GM12878 (cell line): ENCODE measurements around the gene TET1. TPM values are rescaled to one million over a fixed set of nuclear protein-coding genes. Genes with fewer than 3 reads are reported as not detected.
A peak's percentile ranks its signal among the peaks of the same experiment; 100 is the strongest.

Source experiments
- CBFB ChIP-seq: IDR thresholded peaks from 2 replicates; pipeline ENCODE4 v1.6.1; 2016; ENCODE audit warnings: antibody characterized with exemption, low read depth
- ESRRA ChIP-seq: IDR thresholded peaks from 2 replicates; pipeline ENCODE4 v1.6.1; 2012; ENCODE audit warnings: mild to moderate bottlenecking, low read length, improper control_type of control experiment
- EZH2 ChIP-seq: IDR thresholded peaks from 2 replicates; pipeline ENCODE4 v1.6.1; 2012; ENCODE audit warnings: low read depth, mild to moderate bottlenecking, control low read depth, inconsistent platforms, low read length, borderline replicate concordance; ENCODE audit not compliant: control insufficient read depth
- IRF4 ChIP-seq: IDR thresholded peaks from 2 replicates; pipeline ENCODE4 v1.6.1; 2011; ENCODE audit warnings: low read depth, low read length
- NR2F1 ChIP-seq: fragments of 450-650 bp; conservative IDR thresholded peaks from 2 replicates; pipeline ENCODE4 v1.6.1; 2017; ENCODE audit warnings: mild to moderate bottlenecking
- TCF12 ChIP-seq: IDR thresholded peaks from 2 replicates; pipeline ENCODE4 v1.6.1; 2011; ENCODE audit warnings: low read depth, mild to moderate bottlenecking, low read length
- TCF7 ChIP-seq: IDR thresholded peaks from 2 replicates; pipeline ENCODE4 v1.6.1; 2014; ENCODE audit warnings: antibody characterized with exemption, borderline replicate concordance
- USF2 ChIP-seq: IDR thresholded peaks from 2 replicates; pipeline ENCODE4 v1.6.1; 2011; ENCODE audit warnings: low read depth, low read length, improper control_type of control experiment, borderline replicate concordance
- YY1 ChIP-seq: IDR thresholded peaks from 2 replicates; pipeline ENCODE4 v1.6.1; 2011; ENCODE audit warnings: low read depth, mild to moderate bottlenecking, low read length
- ZNF592 ChIP-seq: fragments of 450-650 bp; IDR thresholded peaks from 2 replicates; pipeline ENCODE4 v1.6.1; 2017; ENCODE audit warnings: mild to moderate bottlenecking, moderate library complexity
- polyA plus RNA-seq, 11 experiments: library from polyadenylated mRNA; depleted of rRNA in 4 of 11; unstranded in 6 of 11; stranded (reverse) in 5 of 11; fragments of >200 nt; fragmentation: Nextera tagmentation in 4 of 11; fragmentation: Illumina TruSeq in 1 of 11; extraction: Ambion mirVana in 4 of 11; extraction: Trizol in 1 of 11; gene quantifications; 1 replicate in 1 of 11; 2 replicates in 10 of 11; pipeline versions ENCODE4 v1.2.1 to v1.2.3, GENCODE V29; 2011 to 2016; ENCODE audit warnings: inconsistent platforms in 2 of 11, missing spikeins in 2 of 11, low read depth in 1 of 11
- total RNA-seq, 4 experiments: library from RNA; depleted of rRNA in 3 of 4; stranded (reverse); fragments of >200 nt in 3 of 4; fragmentation: Illumina TruSeq in 1 of 4; extraction: Trizol in 1 of 4; gene quantifications; 2 replicates each; pipeline versions ENCODE4 v1.2.1 to v1.2.3, GENCODE V29; 2013 to 2021
- TF ChIP-seq, protein P1 (sequence below): IDR thresholded peaks from 2 replicates; pipeline ENCODE4 v1.6.1; 2012; ENCODE audit warnings: mild to moderate bottlenecking, low read depth, low read length
- TF ChIP-seq, protein P2 (sequence below): fragments of 450-650 bp; IDR thresholded peaks from 2 replicates; pipeline ENCODE4 v1.6.1; 2017; ENCODE audit warnings: antibody characterized with exemption, mild to moderate bottlenecking, moderate library complexity
- TF ChIP-seq, protein P3 (sequence below): fragments of 450-650 bp; formaldehyde crosslinking; IDR thresholded peaks from 2 replicates; pipeline ENCODE4 v1.4.0; 2020; ENCODE audit warnings: mild to moderate bottlenecking, moderate library complexity

The TET1 gene
- total and polyA plus RNA-seq, 10 of the 15 experiments (the other 5 are each of a cell fraction or from before 2014, with no cell fraction given), result 0.22 to 1.4 (median 0.60) TPM

DNA sequence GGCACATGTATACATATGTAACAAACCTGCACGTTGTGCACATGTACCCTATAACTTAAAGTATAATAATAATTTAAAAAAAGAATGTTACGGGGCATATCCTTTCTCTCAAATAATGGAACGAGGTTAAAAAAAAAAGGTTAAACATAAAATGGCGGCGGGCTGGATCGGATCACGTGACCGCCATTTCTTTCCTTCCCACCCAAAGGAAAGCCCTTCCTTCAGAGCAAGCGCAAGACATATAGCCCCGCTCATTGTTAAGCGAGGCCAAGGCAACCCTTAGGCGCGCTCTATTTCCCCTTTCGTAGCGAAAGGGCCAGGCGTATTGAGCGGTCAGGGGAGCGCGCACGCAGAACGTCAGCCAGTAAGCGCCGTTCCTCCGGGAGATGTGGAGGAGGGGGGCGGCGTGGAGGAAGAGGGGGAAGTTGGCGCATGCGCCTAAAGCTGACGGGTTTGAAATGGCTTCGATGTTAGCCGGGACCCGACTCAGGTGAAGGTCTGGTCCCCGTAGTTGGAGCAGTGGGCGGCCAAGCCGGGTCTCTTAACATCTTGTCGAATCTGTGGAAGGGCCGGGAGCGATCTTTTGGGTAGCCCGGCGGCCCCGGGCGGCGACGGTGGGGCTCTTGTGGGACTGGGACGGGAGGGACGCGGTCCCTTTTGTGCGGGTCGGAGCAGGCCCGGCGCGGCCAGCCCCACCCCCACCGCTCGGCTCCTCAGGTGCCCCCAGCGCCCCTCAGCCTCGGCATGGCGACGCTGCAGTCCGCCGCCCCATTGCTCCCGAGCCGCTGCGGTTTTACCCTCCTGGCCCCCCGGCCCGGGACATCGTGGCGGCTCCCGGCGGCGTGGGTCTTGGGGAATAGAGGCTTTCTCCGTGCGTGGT, 160.9 kb downstream of the TET1 start, which contains the start of gene CCAR1 (continued):
- TF ChIP-seq, protein P1, sequence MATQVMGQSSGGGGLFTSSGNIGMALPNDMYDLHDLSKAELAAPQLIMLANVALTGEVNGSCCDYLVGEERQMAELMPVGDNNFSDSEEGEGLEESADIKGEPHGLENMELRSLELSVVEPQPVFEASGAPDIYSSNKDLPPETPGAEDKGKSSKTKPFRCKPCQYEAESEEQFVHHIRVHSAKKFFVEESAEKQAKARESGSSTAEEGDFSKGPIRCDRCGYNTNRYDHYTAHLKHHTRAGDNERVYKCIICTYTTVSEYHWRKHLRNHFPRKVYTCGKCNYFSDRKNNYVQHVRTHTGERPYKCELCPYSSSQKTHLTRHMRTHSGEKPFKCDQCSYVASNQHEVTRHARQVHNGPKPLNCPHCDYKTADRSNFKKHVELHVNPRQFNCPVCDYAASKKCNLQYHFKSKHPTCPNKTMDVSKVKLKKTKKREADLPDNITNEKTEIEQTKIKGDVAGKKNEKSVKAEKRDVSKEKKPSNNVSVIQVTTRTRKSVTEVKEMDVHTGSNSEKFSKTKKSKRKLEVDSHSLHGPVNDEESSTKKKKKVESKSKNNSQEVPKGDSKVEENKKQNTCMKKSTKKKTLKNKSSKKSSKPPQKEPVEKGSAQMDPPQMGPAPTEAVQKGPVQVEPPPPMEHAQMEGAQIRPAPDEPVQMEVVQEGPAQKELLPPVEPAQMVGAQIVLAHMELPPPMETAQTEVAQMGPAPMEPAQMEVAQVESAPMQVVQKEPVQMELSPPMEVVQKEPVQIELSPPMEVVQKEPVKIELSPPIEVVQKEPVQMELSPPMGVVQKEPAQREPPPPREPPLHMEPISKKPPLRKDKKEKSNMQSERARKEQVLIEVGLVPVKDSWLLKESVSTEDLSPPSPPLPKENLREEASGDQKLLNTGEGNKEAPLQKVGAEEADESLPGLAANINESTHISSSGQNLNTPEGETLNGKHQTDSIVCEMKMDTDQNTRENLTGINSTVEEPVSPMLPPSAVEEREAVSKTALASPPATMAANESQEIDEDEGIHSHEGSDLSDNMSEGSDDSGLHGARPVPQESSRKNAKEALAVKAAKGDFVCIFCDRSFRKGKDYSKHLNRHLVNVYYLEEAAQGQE, result no peak
- TF ChIP-seq, protein P2, sequence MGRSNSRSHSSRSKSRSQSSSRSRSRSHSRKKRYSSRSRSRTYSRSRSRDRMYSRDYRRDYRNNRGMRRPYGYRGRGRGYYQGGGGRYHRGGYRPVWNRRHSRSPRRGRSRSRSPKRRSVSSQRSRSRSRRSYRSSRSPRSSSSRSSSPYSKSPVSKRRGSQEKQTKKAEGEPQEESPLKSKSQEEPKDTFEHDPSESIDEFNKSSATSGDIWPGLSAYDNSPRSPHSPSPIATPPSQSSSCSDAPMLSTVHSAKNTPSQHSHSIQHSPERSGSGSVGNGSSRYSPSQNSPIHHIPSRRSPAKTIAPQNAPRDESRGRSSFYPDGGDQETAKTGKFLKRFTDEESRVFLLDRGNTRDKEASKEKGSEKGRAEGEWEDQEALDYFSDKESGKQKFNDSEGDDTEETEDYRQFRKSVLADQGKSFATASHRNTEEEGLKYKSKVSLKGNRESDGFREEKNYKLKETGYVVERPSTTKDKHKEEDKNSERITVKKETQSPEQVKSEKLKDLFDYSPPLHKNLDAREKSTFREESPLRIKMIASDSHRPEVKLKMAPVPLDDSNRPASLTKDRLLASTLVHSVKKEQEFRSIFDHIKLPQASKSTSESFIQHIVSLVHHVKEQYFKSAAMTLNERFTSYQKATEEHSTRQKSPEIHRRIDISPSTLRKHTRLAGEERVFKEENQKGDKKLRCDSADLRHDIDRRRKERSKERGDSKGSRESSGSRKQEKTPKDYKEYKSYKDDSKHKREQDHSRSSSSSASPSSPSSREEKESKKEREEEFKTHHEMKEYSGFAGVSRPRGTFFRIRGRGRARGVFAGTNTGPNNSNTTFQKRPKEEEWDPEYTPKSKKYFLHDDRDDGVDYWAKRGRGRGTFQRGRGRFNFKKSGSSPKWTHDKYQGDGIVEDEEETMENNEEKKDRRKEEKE, result no peak
- TF ChIP-seq NR2F1 (peak; percentile 57), ESRRA (no peak), ZNF592 (no peak), TCF7 (no peak), EZH2 (no peak), YY1 (peak; percentile 95), TCF12 (no peak), USF2 (peak; percentile 83), CBFB (0 out of 2 replicates have a peak, but pooled peaks have one; percentile 17), IRF4 (no peak)
- TF ChIP-seq, protein P3, sequence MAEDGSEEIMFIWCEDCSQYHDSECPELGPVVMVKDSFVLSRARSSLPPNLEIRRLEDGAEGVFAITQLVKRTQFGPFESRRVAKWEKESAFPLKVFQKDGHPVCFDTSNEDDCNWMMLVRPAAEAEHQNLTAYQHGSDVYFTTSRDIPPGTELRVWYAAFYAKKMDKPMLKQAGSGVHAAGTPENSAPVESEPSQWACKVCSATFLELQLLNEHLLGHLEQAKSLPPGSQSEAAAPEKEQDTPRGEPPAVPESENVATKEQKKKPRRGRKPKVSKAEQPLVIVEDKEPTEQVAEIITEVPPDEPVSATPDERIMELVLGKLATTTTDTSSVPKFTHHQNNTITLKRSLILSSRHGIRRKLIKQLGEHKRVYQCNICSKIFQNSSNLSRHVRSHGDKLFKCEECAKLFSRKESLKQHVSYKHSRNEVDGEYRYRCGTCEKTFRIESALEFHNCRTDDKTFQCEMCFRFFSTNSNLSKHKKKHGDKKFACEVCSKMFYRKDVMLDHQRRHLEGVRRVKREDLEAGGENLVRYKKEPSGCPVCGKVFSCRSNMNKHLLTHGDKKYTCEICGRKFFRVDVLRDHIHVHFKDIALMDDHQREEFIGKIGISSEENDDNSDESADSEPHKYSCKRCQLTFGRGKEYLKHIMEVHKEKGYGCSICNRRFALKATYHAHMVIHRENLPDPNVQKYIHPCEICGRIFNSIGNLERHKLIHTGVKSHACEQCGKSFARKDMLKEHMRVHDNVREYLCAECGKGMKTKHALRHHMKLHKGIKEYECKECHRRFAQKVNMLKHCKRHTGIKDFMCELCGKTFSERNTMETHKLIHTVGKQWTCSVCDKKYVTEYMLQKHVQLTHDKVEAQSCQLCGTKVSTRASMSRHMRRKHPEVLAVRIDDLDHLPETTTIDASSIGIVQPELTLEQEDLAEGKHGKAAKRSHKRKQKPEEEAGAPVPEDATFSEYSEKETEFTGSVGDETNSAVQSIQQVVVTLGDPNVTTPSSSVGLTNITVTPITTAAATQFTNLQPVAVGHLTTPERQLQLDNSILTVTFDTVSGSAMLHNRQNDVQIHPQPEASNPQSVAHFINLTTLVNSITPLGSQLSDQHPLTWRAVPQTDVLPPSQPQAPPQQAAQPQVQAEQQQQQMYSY (CRISPR knock-in tag), result peak; percentile 89
